Measurements from ENCODE around the gene SLC31A1. TPM values are rescaled to one million over a fixed set of nuclear protein-coding genes. Genes with fewer than 3 reads are reported as not detected.

Gene SLC31A1
- total and polyA plus RNA-seq, 2 experiments from 2014 or later = 35.8 to 37.1 TPM

DNA sequence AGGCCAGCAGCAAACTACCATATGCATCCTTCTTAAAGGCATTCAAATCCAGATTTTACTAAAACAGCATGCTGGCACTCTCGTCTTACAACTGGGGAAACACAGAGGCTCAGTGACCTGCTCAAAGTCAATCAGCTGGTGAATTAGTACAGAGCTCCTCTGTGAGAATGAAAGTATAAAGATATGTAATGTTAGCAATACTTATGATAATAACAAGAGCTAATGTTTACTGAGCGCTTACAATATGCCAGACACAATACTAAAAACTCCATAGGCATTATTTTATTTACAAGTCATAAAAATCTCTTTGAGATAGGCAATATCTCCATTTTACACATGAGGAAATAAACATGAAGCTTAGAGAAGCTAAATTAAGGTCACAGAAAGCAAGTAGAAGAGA is 28.9 kb upstream of the SLC31A1 start:
- DNase-seq = no peak
- H3K9ac ChIP-seq = no peak overlapping the region
- H3K36me3 ChIP-seq (ENCODE audit: low read depth) = peaks cover 10% of the 10 kb centered on the region; the same call in 1 of the 2 replicates
- H3K9me2 ChIP-seq (ENCODE audit: insufficient read depth) = no peaks in the 10 kb centered on the region
- in situ Hi-C loops (cut with MboI) = no loop called here
- 48 to 52% methylated on average over 2 of the region's 2 CpGs for WGBS, 2 experiments (ENCODE audit: low coverage in 1 of 2, low lambda C conversion rate in 2 of 2, missing lambda C conversion rate in 2 of 2)
- H3K4me2 ChIP-seq (ENCODE audit: unreplicated experiment) = no peak overlapping the region
- H2AFZ ChIP-seq = no peak overlapping the region
- peaks cover 15% of the 10 kb centered on the region for H3F3A ChIP-seq (ENCODE audit: insufficient read depth)
- TF ChIP-seq EZH2phosphoT487 (IDR thresholded peaks at IDR 0.05; ENCODE audit: insufficient read depth, low read depth) = no peak
- TF ChIP-seq EZH2 (IDR thresholded peaks at IDR 0.05; ENCODE audit: insufficient read depth, poor library complexity, severe bottlenecking) = no peak
- H3K4me3 ChIP-seq = no peak overlapping the region
- no peaks in the 10 kb centered on the region for H3K79me2 ChIP-seq (ENCODE audit: insufficient read depth)
- no peaks in the 10 kb centered on the region for H3K9me3 ChIP-seq (ENCODE audit: low read depth)
- peaks cover 16% of the 10 kb centered on the region for H3K4me1 ChIP-seq (ENCODE audit: insufficient read depth)
- no peaks in the 10 kb centered on the region for H3K27me3 ChIP-seq (replicated peaks; ENCODE audit: insufficient read depth)
- no peaks in the 10 kb centered on the region for H4K20me1 ChIP-seq (ENCODE audit: insufficient read depth)
- no peak overlapping the region for H3K27ac ChIP-seq

DNA sequence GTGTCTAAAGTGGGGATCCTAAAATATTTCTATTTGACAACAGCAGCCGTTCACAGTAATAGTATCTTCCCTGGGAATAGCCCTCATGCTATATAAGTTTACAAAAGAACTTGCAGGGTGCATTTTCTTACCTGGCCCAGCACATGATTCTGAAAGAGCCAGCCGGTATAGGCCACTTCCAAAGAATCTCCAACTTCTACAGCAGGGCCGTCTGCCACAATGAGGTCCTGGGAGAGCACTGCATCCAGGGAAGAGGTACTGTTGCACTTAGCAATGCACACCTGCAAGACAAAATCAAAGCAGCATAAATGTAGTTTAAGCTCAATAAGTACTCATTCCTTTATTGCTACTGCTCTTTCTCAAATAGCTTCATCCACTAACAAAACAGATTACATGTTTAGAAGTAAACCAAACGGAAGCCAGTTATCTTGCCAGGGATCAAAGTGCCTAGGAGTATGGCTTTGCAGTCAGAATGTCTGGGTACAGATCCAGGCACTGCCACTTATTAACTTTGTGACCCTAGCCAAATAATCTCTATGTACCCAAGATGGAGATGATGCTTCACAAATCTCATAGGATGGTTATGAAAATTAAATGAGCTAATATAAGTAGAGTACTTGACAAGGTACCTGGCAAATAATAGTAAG is 21.5 kb upstream of the SLC31A1 start:
- Histone ChIP-seq H3K9ac (no peak overlapping the region), H2AFZ (no peak overlapping the region), H3K79me2 (ENCODE audit: insufficient read depth) (no peaks in the 10 kb centered on the region), H3K9me3 (ENCODE audit: low read depth) (no peaks in the 10 kb centered on the region), H3K4me1 (ENCODE audit: insufficient read depth) (no peaks in the 10 kb centered on the region), H3K36me3 (ENCODE audit: low read depth) (peaks cover 37% of the 10 kb centered on the region), H3K9me2 (ENCODE audit: insufficient read depth) (no peaks in the 10 kb centered on the region), H3K27ac (no peak overlapping the region), H3F3A (ENCODE audit: insufficient read depth) (no peaks in the 10 kb centered on the region; the same call in 1 of the 2 replicates), H3K27me3 (replicated peaks; ENCODE audit: insufficient read depth) (no peaks in the 10 kb centered on the region), H4K20me1 (ENCODE audit: insufficient read depth) (no peaks in the 10 kb centered on the region), H3K4me3 (no peak overlapping the region), H3K4me2 (ENCODE audit: unreplicated experiment) (no peak overlapping the region)
- no peak for TF ChIP-seq EZH2 (IDR thresholded peaks at IDR 0.05; ENCODE audit: insufficient read depth, poor library complexity, severe bottlenecking)
- TF ChIP-seq EZH2phosphoT487 (IDR thresholded peaks at IDR 0.05; ENCODE audit: insufficient read depth, low read depth) = no peak
- in situ Hi-C loops (cut with MboI) = no loop called here
- WGBS, 2 experiments (ENCODE audit: low coverage in 1 of 2, low lambda C conversion rate in 2 of 2, missing lambda C conversion rate in 2 of 2) = 97 to 99% methylated on average over 4 of the region's 4 CpGs
- DNase-seq = no peak

DNA sequence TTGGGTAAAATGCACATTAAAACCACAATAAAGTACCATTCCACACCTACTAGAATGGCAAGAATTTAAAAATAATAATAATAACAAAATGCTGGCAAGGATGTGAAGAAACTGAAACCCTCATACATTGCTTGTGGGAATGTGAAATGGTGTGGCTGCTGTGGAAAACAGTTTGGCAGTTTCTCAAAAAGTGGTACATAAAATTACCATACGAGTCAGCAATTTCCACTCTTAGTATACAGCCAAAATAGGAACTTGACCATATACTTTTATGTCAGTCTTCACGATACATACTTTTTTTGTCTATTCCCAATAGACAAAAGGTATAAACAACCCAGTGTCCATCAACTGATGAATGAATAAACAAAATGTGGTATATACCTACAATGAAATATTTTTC is 15.9 kb upstream of the SLC31A1 start:
- Histone ChIP-seq H3K27ac (no peak overlapping the region), H2AFZ (no peak overlapping the region), H3K9me2 (ENCODE audit: insufficient read depth) (no peaks in the 10 kb centered on the region), H3K9ac (no peak overlapping the region), H3K4me2 (ENCODE audit: unreplicated experiment) (no peak overlapping the region), H4K20me1 (ENCODE audit: insufficient read depth) (no peaks in the 10 kb centered on the region), H3K36me3 (ENCODE audit: low read depth) (peaks cover 22% of the 10 kb centered on the region), H3F3A (ENCODE audit: insufficient read depth) (no peaks in the 10 kb centered on the region; the same call in 1 of the 2 replicates), H3K4me1 (ENCODE audit: insufficient read depth) (no peaks in the 10 kb centered on the region), H3K27me3 (replicated peaks; ENCODE audit: insufficient read depth) (no peaks in the 10 kb centered on the region), H3K9me3 (ENCODE audit: low read depth) (no peaks in the 10 kb centered on the region), H3K4me3 (no peak overlapping the region), H3K79me2 (ENCODE audit: insufficient read depth) (no peaks in the 10 kb centered on the region)
- TF ChIP-seq EZH2 (IDR thresholded peaks at IDR 0.05; ENCODE audit: insufficient read depth, poor library complexity, severe bottlenecking) (no peak), EZH2phosphoT487 (IDR thresholded peaks at IDR 0.05; ENCODE audit: insufficient read depth, low read depth) (no peak)
- in situ Hi-C loops (cut with MboI) = no loop called here
- no peak for DNase-seq
- 96 to 100% methylated on average over 2 of the region's 2 CpGs for WGBS, 2 experiments (ENCODE audit: low coverage in 1 of 2, low lambda C conversion rate in 2 of 2, missing lambda C conversion rate in 2 of 2)

DNA sequence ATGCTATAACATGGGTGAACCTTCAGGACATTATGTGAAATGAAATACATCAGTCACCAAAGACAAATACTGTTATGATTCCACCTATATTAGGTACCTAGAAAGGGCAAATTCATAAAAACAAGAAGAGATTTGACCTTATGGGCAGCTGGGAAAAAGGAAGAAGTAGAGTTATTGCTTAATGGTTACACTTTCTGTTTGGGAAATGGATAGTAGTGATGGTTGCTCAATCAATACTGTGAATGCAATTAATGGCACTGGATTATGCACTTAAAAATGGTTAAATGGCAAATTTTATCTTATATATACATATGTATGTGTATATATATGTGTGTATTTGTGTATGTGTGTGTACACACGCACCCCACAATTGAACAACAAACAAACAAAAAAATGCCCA is 15.5 kb upstream of the SLC31A1 start:
- no peaks in the 10 kb centered on the region for H3K9me3 ChIP-seq (ENCODE audit: low read depth)
- no peaks in the 10 kb centered on the region; the same call in 1 of the 2 replicates for H3F3A ChIP-seq (ENCODE audit: insufficient read depth)
- no peak overlapping the region for H3K4me3 ChIP-seq
- H3K27ac ChIP-seq = no peak overlapping the region
- no peaks in the 10 kb centered on the region for H3K79me2 ChIP-seq (ENCODE audit: insufficient read depth)
- H3K4me1 ChIP-seq (ENCODE audit: insufficient read depth) = no peaks in the 10 kb centered on the region
- in situ Hi-C loops (cut with MboI) = no loop called here
- H3K27me3 ChIP-seq (replicated peaks; ENCODE audit: insufficient read depth) = no peaks in the 10 kb centered on the region
- no peak overlapping the region for H3K4me2 ChIP-seq (ENCODE audit: unreplicated experiment)
- peaks cover 21% of the 10 kb centered on the region for H3K36me3 ChIP-seq (ENCODE audit: low read depth)
- WGBS, 2 experiments (ENCODE audit: low coverage in 1 of 2, low lambda C conversion rate in 2 of 2, missing lambda C conversion rate in 2 of 2) = 100% methylated on average over 1 of the region's 1 CpG
- no peaks in the 10 kb centered on the region for H3K9me2 ChIP-seq (ENCODE audit: insufficient read depth)
- H3K9ac ChIP-seq = no peak overlapping the region
- no peak overlapping the region for H2AFZ ChIP-seq
- TF ChIP-seq EZH2phosphoT487 (IDR thresholded peaks at IDR 0.05; ENCODE audit: insufficient read depth, low read depth) = no peak
- no peak for TF ChIP-seq EZH2 (IDR thresholded peaks at IDR 0.05; ENCODE audit: insufficient read depth, poor library complexity, severe bottlenecking)
- no peaks in the 10 kb centered on the region for H4K20me1 ChIP-seq (ENCODE audit: insufficient read depth)
- DNase-seq = no peak

All from GM23248 (cell line).